ENCODE results near the gene SH3PXD2B. TPM values are rescaled to one million over a fixed set of nuclear protein-coding genes. Genes with fewer than 3 reads are reported as not detected.

SH3PXD2B gene
- total RNA-seq, 1 donor from 2014 or later, result 52.3 TPM

- H3K36me3 Mint-ChIP-seq, result peaks cover 5% of the 10 kb centered on the region
- TF ChIP-seq CTCF (conservative IDR thresholded peaks at IDR 0.05), result no peak
- peak overlapping the region; percentile 90 for H3K4me3 Mint-ChIP-seq
- no peaks in the 10 kb centered on the region for H3K27me3 Mint-ChIP-seq
- no peak for DNase-seq (ENCODE audit: extremely low spot score, unreplicated experiment)
- H3K4me1 Mint-ChIP-seq (ENCODE audit: unreplicated experiment), result peaks cover 41% of the 10 kb centered on the region
- no peaks in the 10 kb centered on the region for H3K9me3 Mint-ChIP-seq
- peak overlapping the region; percentile 82 for H3K27ac Mint-ChIP-seq
Observed at GRCh38 chr5:172455087-172455381, 709 bp upstream of the SH3PXD2B start.

- peaks cover 5% of the 10 kb centered on the region for H3K36me3 Mint-ChIP-seq
- peak overlapping the region; percentile 95 for H3K27ac Mint-ChIP-seq
- H3K4me1 Mint-ChIP-seq (ENCODE audit: unreplicated experiment), result peaks cover 41% of the 10 kb centered on the region
- H3K27me3 Mint-ChIP-seq, result no peaks in the 10 kb centered on the region
- no peaks in the 10 kb centered on the region for H3K9me3 Mint-ChIP-seq
- no peak for DNase-seq (ENCODE audit: extremely low spot score, unreplicated experiment)
- no peak for TF ChIP-seq CTCF (conservative IDR thresholded peaks at IDR 0.05)
- H3K4me3 Mint-ChIP-seq, result peak overlapping the region; percentile 89
Observed at GRCh38 chr5:172453986-172454357, 353 bp downstream of the SH3PXD2B start.

- no peak for DNase-seq (ENCODE audit: extremely low spot score, unreplicated experiment)
- no peaks in the 10 kb centered on the region for H3K27me3 Mint-ChIP-seq
- H3K9me3 Mint-ChIP-seq, result no peaks in the 10 kb centered on the region
- peaks cover 7% of the 10 kb centered on the region for H3K36me3 Mint-ChIP-seq
- H3K4me3 Mint-ChIP-seq, result peak overlapping the region; percentile 89
- peak; percentile 82 for TF ChIP-seq CTCF (conservative IDR thresholded peaks at IDR 0.05)
- H3K4me1 Mint-ChIP-seq (ENCODE audit: unreplicated experiment), result peaks cover 38% of the 10 kb centered on the region
- peak overlapping the region; percentile 95 for H3K27ac Mint-ChIP-seq
Observed at GRCh38 chr5:172453206-172453985, 929 bp downstream of the SH3PXD2B start.

- H3K4me3 Mint-ChIP-seq, result peak overlapping the region; percentile 89
- DNase-seq (ENCODE audit: extremely low spot score, unreplicated experiment), result no peak
- no peaks in the 10 kb centered on the region for H3K27me3 Mint-ChIP-seq
- no peaks in the 10 kb centered on the region for H3K9me3 Mint-ChIP-seq
- H3K27ac Mint-ChIP-seq, result peak overlapping the region; percentile 95
- peaks cover 10% of the 10 kb centered on the region for H3K36me3 Mint-ChIP-seq
- H3K4me1 Mint-ChIP-seq (ENCODE audit: unreplicated experiment), result peaks cover 43% of the 10 kb centered on the region
- no peak for TF ChIP-seq CTCF (conservative IDR thresholded peaks at IDR 0.05)
Observed at GRCh38 chr5:172452398-172453205, 1.7 kb downstream of the SH3PXD2B start.

- no peak for DNase-seq (ENCODE audit: extremely low spot score, unreplicated experiment)
Observed at GRCh38 chr5:172451771-172452197, 2.5 kb downstream of the SH3PXD2B start.

More at GRCh38 chr5:172451771-172452197, 2.5 kb downstream of the SH3PXD2B start:
- H3K36me3 Mint-ChIP-seq, result peaks cover 10% of the 10 kb centered on the region
- H3K4me1 Mint-ChIP-seq (ENCODE audit: unreplicated experiment), result peaks cover 43% of the 10 kb centered on the region
- H3K27me3 Mint-ChIP-seq, result no peaks in the 10 kb centered on the region
- H3K4me3 Mint-ChIP-seq, result peak overlapping the region; percentile 89
- peak overlapping the region; percentile 95 for H3K27ac Mint-ChIP-seq
- TF ChIP-seq CTCF (conservative IDR thresholded peaks at IDR 0.05), result no peak
- no peaks in the 10 kb centered on the region for H3K9me3 Mint-ChIP-seq
